ENCODE data around the gene DTX4.

DTX4 gene

GRCh38 chr11:59179121-59179520, 7.2 kb downstream of the DTX4 start:
- Histone ChIP-seq H3K27ac (ENCODE audit: low read depth, low read length, poor library complexity, severe bottlenecking) (no peak overlapping the region), H3K4me2 (ENCODE audit: low read length) (no peak overlapping the region)

DNA sequence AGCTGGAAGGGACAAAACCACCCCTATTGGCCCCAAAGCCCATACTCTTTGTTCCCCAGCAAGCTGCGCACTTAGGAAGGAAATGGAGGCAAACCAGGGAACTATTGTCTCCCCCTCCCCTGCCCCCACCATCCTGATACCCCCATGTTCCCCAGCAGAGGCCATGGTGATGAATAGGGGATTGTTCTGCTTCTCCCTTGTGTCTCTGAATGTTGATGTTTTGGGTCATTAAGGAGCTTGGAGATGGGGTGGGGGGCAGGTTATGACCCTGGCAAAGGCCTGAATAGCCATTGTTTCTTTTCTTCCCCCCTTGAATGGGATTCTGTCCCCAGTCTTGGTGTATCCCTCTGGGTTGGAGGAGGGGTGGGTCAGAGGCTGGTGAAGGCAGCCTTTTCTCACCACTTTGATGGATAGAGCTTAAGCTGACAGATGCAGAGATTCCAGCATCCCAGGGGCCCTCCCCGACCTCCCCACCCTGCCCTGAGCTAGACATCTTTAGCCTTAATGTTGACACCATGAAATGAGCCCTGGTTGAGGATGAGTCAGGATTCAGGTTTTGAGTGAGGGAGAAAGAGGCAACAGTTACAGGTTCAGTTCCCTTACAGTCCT, 8.3 kb downstream of the DTX4 start:
- Histone ChIP-seq H3K27ac (ENCODE audit: low read depth, low read length, poor library complexity, severe bottlenecking) (no peak overlapping the region), H3K9me2 (ENCODE audit: low read depth, low read length) (no peaks in the 10 kb centered on the region), H3K36me3 (ENCODE audit: insufficient read depth, low read length) (no peaks in the 10 kb centered on the region; the same call in 1 of the 2 replicates), H3F3A (ENCODE audit: insufficient read depth, low read length) (no peaks in the 10 kb centered on the region), H2AFZ (ENCODE audit: low read length) (no peak overlapping the region), H3K4me2 (ENCODE audit: low read length) (no peak overlapping the region), H3K27me3 (ENCODE audit: insufficient read depth, low read length) (no peaks in the 10 kb centered on the region), H3K9me3 (ENCODE audit: low read length) (peaks cover 7% of the 10 kb centered on the region; the same call in 1 of the 2 replicates), H3K79me2 (ENCODE audit: insufficient read depth, low read length) (no peaks in the 10 kb centered on the region), H4K20me1 (ENCODE audit: insufficient read depth, low read length) (no peaks in the 10 kb centered on the region), H3K4me3 (ENCODE audit: low read depth, low read length, poor library complexity, severe bottlenecking) (no peak overlapping the region), H3K4me1 (ENCODE audit: insufficient read depth, low read length, severe bottlenecking) (peaks cover 7% of the 10 kb centered on the region), H3K9ac (ENCODE audit: low read length) (no peak overlapping the region)
- TF ChIP-seq CTCF (IDR thresholded peaks at IDR 0.05; ENCODE audit: low read length), result no peak
- no peak for TF ChIP-seq EZH2 (IDR thresholded peaks at IDR 0.05; ENCODE audit: borderline replicate concordance, low read length)

More at GRCh38 chr11:59179121-59179520, 7.2 kb downstream of the DTX4 start:
- H3K4me3 ChIP-seq (ENCODE audit: low read depth, low read length, poor library complexity, severe bottlenecking), result no peak overlapping the region
- H3K9me3 ChIP-seq (ENCODE audit: low read length), result peaks cover 7% of the 10 kb centered on the region; the same call in 1 of the 2 replicates
- TF ChIP-seq CTCF (IDR thresholded peaks at IDR 0.05; ENCODE audit: low read length), result no peak
- no peak for TF ChIP-seq EZH2 (IDR thresholded peaks at IDR 0.05; ENCODE audit: borderline replicate concordance, low read length)
- peaks cover 5% of the 10 kb centered on the region for H3K4me1 ChIP-seq (ENCODE audit: insufficient read depth, low read length, severe bottlenecking)
- H3K36me3 ChIP-seq (ENCODE audit: insufficient read depth, low read length), result no peaks in the 10 kb centered on the region; the same call in 1 of the 2 replicates
- H4K20me1 ChIP-seq (ENCODE audit: insufficient read depth, low read length), result no peaks in the 10 kb centered on the region
- H3K27me3 ChIP-seq (ENCODE audit: insufficient read depth, low read length), result no peaks in the 10 kb centered on the region
- H3K79me2 ChIP-seq (ENCODE audit: insufficient read depth, low read length), result no peaks in the 10 kb centered on the region
- no peak overlapping the region for H2AFZ ChIP-seq (ENCODE audit: low read length)
- H3K9me2 ChIP-seq (ENCODE audit: low read depth, low read length), result no peaks in the 10 kb centered on the region
- H3K9ac ChIP-seq (ENCODE audit: low read length), result no peak overlapping the region
- 0 out of 2 replicates have a peak, but pooled peaks cover 3% of the 10 kb centered on the region for H3F3A ChIP-seq (ENCODE audit: insufficient read depth, low read length)

DNA sequence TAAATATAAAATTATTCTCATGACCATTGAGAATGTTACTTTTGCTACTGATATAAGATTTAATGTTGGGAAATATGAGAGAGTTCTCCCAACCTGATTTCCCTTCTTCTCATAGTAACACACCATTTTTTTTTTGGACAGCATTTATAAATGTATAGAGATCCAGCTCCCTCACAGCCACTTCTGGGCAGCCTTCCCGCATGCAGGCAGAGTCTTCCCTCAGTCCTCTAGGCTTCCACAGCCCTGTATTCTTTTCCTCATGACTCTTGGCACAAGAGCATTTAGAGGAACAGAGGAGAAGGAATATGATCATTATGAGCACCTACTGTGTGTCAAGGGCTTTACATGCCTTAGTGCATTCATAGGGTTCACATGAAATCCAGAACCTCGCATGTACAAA, 9.0 kb downstream of the DTX4 start:
- Histone ChIP-seq H3K4me2 (ENCODE audit: low read length) (no peak overlapping the region), H2AFZ (ENCODE audit: low read length) (no peak overlapping the region), H4K20me1 (ENCODE audit: insufficient read depth, low read length) (no peaks in the 10 kb centered on the region), H3F3A (ENCODE audit: insufficient read depth, low read length) (no peaks in the 10 kb centered on the region), H3K27me3 (ENCODE audit: insufficient read depth, low read length) (no peaks in the 10 kb centered on the region), H3K4me1 (ENCODE audit: insufficient read depth, low read length, severe bottlenecking) (peaks cover 7% of the 10 kb centered on the region), H3K36me3 (ENCODE audit: insufficient read depth, low read length) (no peaks in the 10 kb centered on the region; the same call in 1 of the 2 replicates), H3K9me2 (ENCODE audit: low read depth, low read length) (no peaks in the 10 kb centered on the region), H3K4me3 (ENCODE audit: low read depth, low read length, poor library complexity, severe bottlenecking) (no peak overlapping the region), H3K27ac (ENCODE audit: low read depth, low read length, poor library complexity, severe bottlenecking) (no peak overlapping the region), H3K79me2 (ENCODE audit: insufficient read depth, low read length) (no peaks in the 10 kb centered on the region), H3K9ac (ENCODE audit: low read length) (no peak overlapping the region), H3K9me3 (ENCODE audit: low read length) (peaks cover 7% of the 10 kb centered on the region; the same call in 1 of the 2 replicates)
- TF ChIP-seq CTCF (IDR thresholded peaks at IDR 0.05; ENCODE audit: low read length), result no peak
- no peak for TF ChIP-seq EZH2 (IDR thresholded peaks at IDR 0.05; ENCODE audit: borderline replicate concordance, low read length)
